Vagina (tissue), 2 donors: ENCODE data around the gene RGL3. TPM values are rescaled to one million over a fixed set of nuclear protein-coding genes. Genes with fewer than 3 reads are reported as not detected.

ENCODE experiments used
- DNase-seq, 2 donors: peaks; one replicate each; pipeline ENCODE4 v3.0.0-alpha.2; 2017; ENCODE audit errors: extremely low spot score in 2 of 2
- H3K27ac ChIP-seq: fragments of 200-600 bp; sonication (generic); one replicate; pipeline ENCODE4 v1.5.1; 2019
- H3K27me3 ChIP-seq: fragments of 200-600 bp; sonication (generic); one replicate; pipeline ENCODE4 v1.5.1; 2019
- H3K36me3 ChIP-seq, 2 donors: fragments of 200-600 bp; sonication (generic); one replicate each; pipeline ENCODE4 v1.5.1; 2017 to 2019
- H3K4me1 ChIP-seq: fragments of 200-600 bp; sonication (generic); one replicate; pipeline ENCODE4 v1.5.1; 2019
- H3K4me3 ChIP-seq, 2 donors: fragments of 200-600 bp; sonication (generic); 1 replicate in 1 of 2; 2 replicates in 1 of 2; pipeline ENCODE4 v1.5.1; 2016 to 2019
- H3K9me3 ChIP-seq: fragments of 200-600 bp; sonication (generic); one replicate; pipeline ENCODE4 v1.5.1; 2019
- POLR2A ChIP-seq, 2 donors: fragments of 450-650 bp; IDR thresholded peaks; one replicate each; pipeline ENCODE4 v1.6.1; 2017; ENCODE audit warnings: antibody characterized with exemption in 2 of 2, mild to moderate bottlenecking in 2 of 2, moderate library complexity in 2 of 2
- POLR2AphosphoS5 ChIP-seq, 2 donors: sonication (generic); formaldehyde crosslinking; IDR thresholded peaks; one replicate each; pipeline ENCODE4 v1.9.0; 2017; ENCODE audit warnings: antibody characterized with exemption in 2 of 2, mild to moderate bottlenecking in 2 of 2, low read depth in 1 of 2; ENCODE audit not compliant: insufficient read depth in 1 of 2
- intact Hi-C: fragments of 100-400 bp; cut with DNase I; formaldehyde crosslinking; loops from one replicate; pipeline ENCODE4 v1.15.1; 2023
- total RNA-seq: library from RNA; depleted of rRNA; stranded (reverse); fragments of >200 nt; gene quantifications from one replicate; pipeline ENCODE4 v1.2.3, GENCODE V29; 2016
- TF ChIP-seq, protein P1 (sequence below), 3 experiments: fragments of 450-650 bp in 2 of 3; fragments of 200-600 bp in 1 of 3; sonication (generic) in 1 of 3; IDR thresholded peaks; one replicate each; pipeline ENCODE4 v1.5.1; 2017 to 2019; ENCODE audit warnings: antibody characterized with exemption in 3 of 3, mild to moderate bottlenecking in 2 of 3, moderate library complexity in 2 of 3

RGL3 gene
- total RNA-seq, 1 donor from 2014 or later = 19.6 TPM

DNA sequence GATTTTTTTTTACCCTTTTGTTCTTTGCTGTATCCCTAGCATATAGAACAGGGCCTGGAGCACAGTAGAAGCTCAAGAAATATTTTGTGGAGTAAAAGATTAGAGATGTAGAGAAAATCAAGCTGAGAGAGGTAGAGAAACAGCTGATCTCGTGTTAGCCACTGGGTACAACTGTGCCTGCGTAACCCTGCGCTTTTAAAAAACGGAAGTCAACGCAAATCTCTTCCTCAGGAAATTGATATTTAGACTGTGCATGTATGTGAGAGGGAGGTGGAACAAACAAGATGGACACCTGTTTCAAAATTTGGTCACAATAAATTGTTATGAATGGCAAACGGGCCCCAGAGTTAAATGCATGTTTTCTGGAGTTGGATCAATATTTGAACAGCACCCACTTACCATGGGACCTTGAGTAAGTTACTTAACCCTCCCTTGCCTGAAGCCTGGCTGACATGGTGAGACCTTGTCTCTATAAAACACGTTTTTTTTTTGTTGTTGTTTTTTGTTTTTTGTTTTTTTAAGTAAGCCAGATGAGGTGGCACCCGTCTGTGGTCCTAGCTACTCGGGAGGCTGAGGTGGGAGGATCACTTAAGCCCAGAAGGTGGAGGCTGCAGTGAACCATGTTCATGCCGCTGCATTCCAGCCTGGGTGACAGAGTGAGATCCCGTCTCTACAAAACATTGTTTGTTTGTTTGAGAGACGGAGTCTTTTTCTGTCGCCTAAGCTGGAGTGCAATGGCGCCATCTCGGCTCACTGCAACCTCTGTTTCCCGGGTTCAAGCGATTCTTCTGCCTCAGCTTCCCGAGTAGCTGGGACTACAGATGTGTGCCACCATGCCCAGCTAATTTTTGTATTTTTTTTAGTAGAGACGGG, 31.7 kb downstream of the RGL3 start:
- TF ChIP-seq POLR2A (IDR thresholded peaks at IDR 0.05) (no peak), POLR2AphosphoS5 (IDR thresholded peaks at IDR 0.05; ENCODE audit: insufficient read depth in 1 of 2, low read depth in 1 of 2) (no peak)
- TF ChIP-seq, protein P1, sequence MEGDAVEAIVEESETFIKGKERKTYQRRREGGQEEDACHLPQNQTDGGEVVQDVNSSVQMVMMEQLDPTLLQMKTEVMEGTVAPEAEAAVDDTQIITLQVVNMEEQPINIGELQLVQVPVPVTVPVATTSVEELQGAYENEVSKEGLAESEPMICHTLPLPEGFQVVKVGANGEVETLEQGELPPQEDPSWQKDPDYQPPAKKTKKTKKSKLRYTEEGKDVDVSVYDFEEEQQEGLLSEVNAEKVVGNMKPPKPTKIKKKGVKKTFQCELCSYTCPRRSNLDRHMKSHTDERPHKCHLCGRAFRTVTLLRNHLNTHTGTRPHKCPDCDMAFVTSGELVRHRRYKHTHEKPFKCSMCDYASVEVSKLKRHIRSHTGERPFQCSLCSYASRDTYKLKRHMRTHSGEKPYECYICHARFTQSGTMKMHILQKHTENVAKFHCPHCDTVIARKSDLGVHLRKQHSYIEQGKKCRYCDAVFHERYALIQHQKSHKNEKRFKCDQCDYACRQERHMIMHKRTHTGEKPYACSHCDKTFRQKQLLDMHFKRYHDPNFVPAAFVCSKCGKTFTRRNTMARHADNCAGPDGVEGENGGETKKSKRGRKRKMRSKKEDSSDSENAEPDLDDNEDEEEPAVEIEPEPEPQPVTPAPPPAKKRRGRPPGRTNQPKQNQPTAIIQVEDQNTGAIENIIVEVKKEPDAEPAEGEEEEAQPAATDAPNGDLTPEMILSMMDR (IDR thresholded peaks at IDR 0.05) = no peak
- DNase-seq = no peak
- no peaks in the 10 kb centered on the region for H3K27me3 ChIP-seq
- intact Hi-C loops = no loop called here
- no peak overlapping the region for H3K27ac ChIP-seq
- H3K36me3 ChIP-seq = no peaks in the 10 kb centered on the region
- no peak overlapping the region for H3K4me3 ChIP-seq
- H3K9me3 ChIP-seq = no peaks in the 10 kb centered on the region
- peaks cover 19% of the 10 kb centered on the region for H3K4me1 ChIP-seq

DNA sequence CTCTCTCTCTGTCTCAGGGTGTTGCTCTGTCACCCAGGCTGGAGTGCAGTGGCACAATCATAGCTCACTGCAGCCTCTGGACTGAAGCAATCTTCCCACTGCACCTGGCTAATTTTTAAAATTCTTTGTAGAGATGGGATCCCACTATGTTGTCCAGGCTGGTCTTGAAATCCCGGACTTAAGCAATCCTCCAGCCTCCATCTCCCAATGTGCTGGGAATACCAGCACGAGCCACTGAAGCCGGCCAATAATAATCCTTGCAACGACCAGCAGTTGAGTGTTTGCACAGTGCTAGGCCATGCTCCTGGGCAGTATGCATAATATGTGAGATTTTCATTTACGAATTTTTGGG, 34.4 kb downstream of the RGL3 start:
- Histone ChIP-seq H3K4me1 (peaks cover 39% of the 10 kb centered on the region), H3K4me3 (no peak overlapping the region), H3K36me3 (no peaks in the 10 kb centered on the region), H3K9me3 (no peaks in the 10 kb centered on the region), H3K27me3 (no peaks in the 10 kb centered on the region), H3K27ac (no peak overlapping the region)
- intact Hi-C loops = loop anchor here (5.0 kb wide), 1 partner anchor 38 kb away; no protein-coding TSS in a partner anchor
- no peak for TF ChIP-seq POLR2AphosphoS5 (IDR thresholded peaks at IDR 0.05; ENCODE audit: insufficient read depth in 1 of 2, low read depth in 1 of 2)
- TF ChIP-seq POLR2A (IDR thresholded peaks at IDR 0.05) = no peak
- TF ChIP-seq, protein P1 (IDR thresholded peaks at IDR 0.05) = no peak
- DNase-seq = no peak

DNA sequence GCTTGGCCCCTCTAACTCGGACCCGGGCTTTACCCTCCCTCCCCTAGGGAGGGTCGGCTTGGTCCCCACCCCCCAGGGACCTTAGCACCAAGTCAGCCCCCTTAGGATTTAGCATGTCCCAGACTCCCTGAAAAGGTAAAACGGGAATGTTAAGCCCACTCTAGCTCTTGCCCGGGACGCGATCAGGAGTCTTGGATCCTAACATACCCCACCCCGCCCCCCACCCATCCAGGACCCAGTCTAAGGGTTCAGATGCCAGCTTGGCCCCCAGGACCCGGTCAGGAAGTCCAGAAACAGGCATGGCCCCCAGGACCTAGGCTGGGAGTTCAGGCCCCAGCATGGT, 35.4 kb downstream of the RGL3 start:
- Histone ChIP-seq H3K27me3 (no peaks in the 10 kb centered on the region), H3K4me3 (peak overlapping the region; percentile 34 to 36), H3K36me3 (no peaks in the 10 kb centered on the region), H3K4me1 (peaks cover 47% of the 10 kb centered on the region), H3K9me3 (no peaks in the 10 kb centered on the region), H3K27ac (peak overlapping the region; percentile 42)
- intact Hi-C loops = loop anchor here (5.0 kb wide), 1 partner anchor 39 kb away; no protein-coding TSS in a partner anchor
- TF ChIP-seq POLR2A (IDR thresholded peaks at IDR 0.05) (no peak), POLR2AphosphoS5 (IDR thresholded peaks at IDR 0.05; ENCODE audit: insufficient read depth in 1 of 2, low read depth in 1 of 2) (no peak)
- TF ChIP-seq, protein P1 (IDR thresholded peaks at IDR 0.05) = no peak
- DNase-seq = no peak

DNA sequence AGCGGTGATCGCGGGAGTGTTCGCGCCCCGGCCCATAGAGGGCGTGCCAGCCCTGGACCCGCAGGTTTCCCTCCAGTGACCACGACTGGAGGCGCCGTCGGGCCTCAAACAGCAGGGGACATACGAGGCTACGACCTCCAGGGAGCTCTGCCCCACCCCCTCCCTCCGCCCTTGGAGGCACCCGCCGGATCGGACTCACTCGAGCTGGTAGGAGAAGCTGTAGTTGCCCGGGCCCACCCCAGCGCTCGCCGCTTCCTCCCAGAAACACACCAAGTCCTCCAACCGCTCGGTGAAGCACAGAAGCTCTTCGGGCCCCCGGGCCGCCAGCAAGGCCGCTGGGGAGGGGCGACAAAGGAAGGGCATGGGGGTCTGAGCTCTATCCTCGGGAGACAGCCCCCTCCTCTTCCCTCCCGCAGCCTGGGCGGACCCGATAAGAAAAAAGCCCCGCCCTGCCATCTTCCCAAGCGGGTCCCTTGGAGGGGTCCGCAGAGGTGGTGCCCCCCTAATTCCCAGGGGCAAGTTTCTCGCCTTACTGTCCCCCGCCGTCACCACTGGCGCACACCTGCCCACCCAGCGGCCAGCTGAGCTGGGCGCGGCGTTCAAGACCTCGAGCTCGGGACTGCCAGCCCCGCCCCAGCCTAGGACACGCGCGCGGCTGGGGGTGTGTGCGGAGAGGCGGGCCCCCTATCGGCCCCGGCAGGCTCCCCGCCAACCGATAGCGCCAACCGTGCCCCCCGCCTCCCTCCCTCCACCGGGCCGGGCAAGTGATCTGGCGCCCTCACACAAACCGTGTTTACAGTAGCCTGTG, 36.0 kb downstream of the RGL3 start:
- Histone ChIP-seq H3K27me3 (no peaks in the 10 kb centered on the region), H3K36me3 (no peaks in the 10 kb centered on the region), H3K9me3 (no peaks in the 10 kb centered on the region), H3K4me1 (peaks cover 53% of the 10 kb centered on the region), H3K27ac (peak overlapping the region; percentile 42), H3K4me3 (peak overlapping the region; percentile 34 to 36)
- DNase-seq = no peak
- TF ChIP-seq POLR2A (IDR thresholded peaks at IDR 0.05) = no peak
- TF ChIP-seq, protein P1 (IDR thresholded peaks at IDR 0.05) = peak in 1 of 3 experiments; percentile 43
- intact Hi-C loops = loop anchor here (5.0 kb wide), 1 partner anchor 39 kb away; no protein-coding TSS in a partner anchor
